Lower leg skin (tissue), 4 donors: Measurements from ENCODE around the gene CRTC3. TPM values are rescaled to one million over a fixed set of nuclear protein-coding genes. Genes with fewer than 3 reads are reported as not detected.
A peak's percentile ranks its signal among the peaks of the same experiment; 100 is the strongest.

Experiments used
- DNase-seq, 2 donors: peaks; one replicate each; pipeline ENCODE4 v3.0.0-alpha.2; 2019; ENCODE audit warnings: low spot score in 2 of 2
- H3K4me3 ChIP-seq: fragments of 200-600 bp; sonication (generic); 2 replicates; pipeline ENCODE4 v1.5.1; 2017; ENCODE audit warnings: mild to moderate bottlenecking, low read depth; ENCODE audit not compliant: poor library complexity, severe bottlenecking
- CTCF ChIP-seq, 3 donors: fragments of 450-650 bp; IDR thresholded peaks; one replicate each; pipeline ENCODE4 v1.5.1; 2016; ENCODE audit warnings: antibody characterized with exemption in 3 of 3, mild to moderate bottlenecking in 3 of 3, moderate library complexity in 2 of 3
- POLR2A ChIP-seq, 2 donors: fragments of 450-650 bp; IDR thresholded peaks; one replicate each; pipeline ENCODE4 v1.6.1; 2016 to 2017; ENCODE audit warnings: antibody characterized with exemption in 2 of 2, mild to moderate bottlenecking in 1 of 2, moderate library complexity in 1 of 2
- WGBS, 2 donors: methylation state at CpG; one replicate each; pipeline ENCODE4 v1.1.5; 2018; 5-methylcytosine and 5-hydroxymethylcytosine counted together
- intact Hi-C: fragments of 100-400 bp; cut with DNase I; formaldehyde crosslinking; loops from one replicate; pipeline ENCODE4 v1.15.0; 2023; ENCODE audit warnings: low total_unique reads
- total RNA-seq, 4 donors: library from RNA; depleted of rRNA; stranded (reverse); fragments of >200 nt; gene quantifications; one replicate each; pipeline ENCODE4 v1.1.0, GENCODE V29; 2016

Gene CRTC3
- total RNA-seq, 4 donors from 2014 or later, result 27.3 to 32.5 (median 28.9) TPM

- no peak overlapping the region for H3K4me3 ChIP-seq
- 78 to 79% methylated on average over 5 of the region's 5 CpGs for WGBS, 2 donors
- no peak for DNase-seq
- intact Hi-C loops, result no loop called here
- no peak for TF ChIP-seq POLR2A (IDR thresholded peaks at IDR 0.05)
- TF ChIP-seq CTCF (IDR thresholded peaks at IDR 0.05), result no peak
These were observed 87.4 kb downstream of the CRTC3 start for GRCh38 chr15:90617171-90617570.

DNA sequence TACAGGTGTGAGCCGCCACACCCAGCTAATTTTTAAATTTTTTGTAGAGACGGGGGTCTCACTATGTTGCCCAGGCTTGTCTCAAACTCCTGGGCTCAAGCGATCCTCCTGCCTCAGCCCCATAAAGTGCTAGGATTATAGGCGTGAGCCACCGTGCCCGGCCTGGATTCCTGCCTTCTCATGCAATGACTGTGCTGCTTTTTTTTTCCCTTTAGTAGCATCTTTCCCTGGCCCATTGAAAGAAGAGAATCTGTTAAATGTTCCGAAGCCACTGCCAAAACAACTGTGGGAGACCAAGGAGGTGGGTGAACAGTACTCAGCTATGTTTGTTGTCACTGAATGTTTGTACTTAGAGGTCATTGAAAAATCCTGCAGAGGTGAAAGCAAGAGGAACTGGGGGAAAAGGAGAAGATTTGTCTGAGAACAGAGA is 88.0 kb downstream of the CRTC3 start:
- DNase-seq, result no peak
- intact Hi-C loops, result no loop called here
- WGBS, 2 donors, result 77 to 83% methylated on average over 7 of the region's 7 CpGs
- H3K4me3 ChIP-seq, result no peak overlapping the region
- no peak for TF ChIP-seq POLR2A (IDR thresholded peaks at IDR 0.05)

DNA sequence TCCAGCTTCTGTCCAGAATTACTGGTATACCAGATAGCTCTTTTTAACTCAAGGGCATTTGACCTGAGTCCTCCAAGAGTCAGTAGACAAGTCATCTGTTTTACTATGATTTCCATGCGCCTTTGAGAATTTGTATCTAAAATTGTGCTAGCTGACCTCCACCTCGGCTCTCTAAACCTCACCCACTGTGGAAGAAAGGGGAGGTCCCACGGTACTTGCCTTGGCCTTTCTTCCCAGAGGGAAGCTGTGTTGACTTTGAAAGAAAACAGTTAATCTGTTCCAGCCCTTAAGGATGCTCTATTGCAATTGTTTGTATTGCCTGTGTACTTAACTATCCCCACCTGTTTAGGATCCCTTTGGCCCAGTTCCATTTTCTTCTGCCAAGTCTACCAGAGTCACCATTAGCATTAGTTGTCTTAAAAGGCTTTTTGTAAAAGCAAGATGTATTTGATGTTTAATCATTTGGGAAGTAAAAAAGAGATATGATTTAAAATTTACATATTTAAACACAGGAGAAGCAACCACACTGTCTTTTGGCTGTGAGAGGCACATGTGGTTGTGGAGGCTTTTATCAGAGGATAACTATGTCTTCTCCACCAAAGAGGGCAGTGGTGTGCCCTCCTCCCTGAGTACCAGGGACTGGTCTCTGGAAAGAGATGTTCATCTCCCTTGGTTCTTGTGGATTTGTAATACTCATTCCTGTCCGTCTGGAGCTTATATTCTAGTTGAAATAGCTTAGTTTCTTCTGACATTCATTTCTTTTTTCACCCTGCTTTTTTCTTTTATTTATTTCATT is 88.8 kb downstream of the CRTC3 start:
- 79% methylated on average over 4 of the region's 4 CpGs for WGBS, 2 donors
- TF ChIP-seq POLR2A (IDR thresholded peaks at IDR 0.05), result no peak
- intact Hi-C loops, result no loop called here
- no peak overlapping the region for H3K4me3 ChIP-seq
- DNase-seq, result peak in 1 of 2 donors; percentile 10

DNA sequence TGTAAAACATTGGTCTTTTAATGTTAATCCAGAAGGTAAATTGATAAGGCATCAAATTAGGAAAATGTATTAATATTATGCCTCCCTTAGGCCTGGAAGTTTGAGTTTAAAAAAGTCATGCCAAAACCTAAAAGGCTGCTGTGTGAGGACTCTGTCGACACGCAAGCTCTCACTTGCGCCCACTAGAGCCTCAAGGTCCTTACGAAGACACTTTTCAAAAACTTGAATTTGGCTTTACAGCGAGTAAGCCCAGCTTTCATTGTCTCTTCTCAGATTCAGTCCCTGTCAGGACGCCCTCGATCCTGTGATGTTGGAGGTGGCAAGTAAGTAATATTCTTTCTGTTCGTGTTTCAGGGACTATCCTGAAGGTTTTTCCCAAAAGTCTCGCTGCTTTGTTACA is 89.7 kb downstream of the CRTC3 start:
- DNase-seq, result no peak
- WGBS, 2 donors, result 92 to 93% methylated on average over 9 of the region's 9 CpGs
- intact Hi-C loops, result no loop called here
- H3K4me3 ChIP-seq, result no peak overlapping the region
- TF ChIP-seq CTCF (IDR thresholded peaks at IDR 0.05) (no peak), POLR2A (IDR thresholded peaks at IDR 0.05) (no peak)

DNA sequence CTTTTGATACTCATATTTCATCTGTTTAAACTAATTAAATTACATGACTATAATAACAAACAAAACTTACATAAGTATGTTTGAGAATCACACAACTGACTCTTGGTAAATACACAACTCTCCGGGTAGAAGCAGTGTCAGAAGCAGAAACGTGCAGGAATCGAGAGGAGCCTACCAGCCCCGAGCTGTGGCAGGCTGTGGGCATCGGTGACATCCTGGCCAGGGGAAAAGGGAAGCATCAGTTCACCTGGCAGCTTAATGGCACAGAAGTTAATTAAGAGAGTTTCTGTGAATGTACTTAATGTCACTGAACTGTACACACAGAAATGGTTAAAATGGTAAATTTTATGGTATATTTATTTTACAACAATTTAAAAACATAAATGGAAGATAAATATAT is 90.2 kb downstream of the CRTC3 start:
- no peak overlapping the region for H3K4me3 ChIP-seq
- TF ChIP-seq CTCF (IDR thresholded peaks at IDR 0.05), result no peak
- no peak for TF ChIP-seq POLR2A (IDR thresholded peaks at IDR 0.05)
- WGBS, 2 donors, result 86 to 90% methylated on average over 5 of the region's 5 CpGs
- intact Hi-C loops, result no loop called here
- DNase-seq, result no peak

GRCh38 chr15:90620379-90621067 is 90.8 kb downstream of the CRTC3 start:
- intact Hi-C loops, result no loop called here
- no peak for DNase-seq
- WGBS, 2 donors, result 77 to 78% methylated on average over 13 of the region's 13 CpGs
- TF ChIP-seq POLR2A (IDR thresholded peaks at IDR 0.05), result no peak
- no peak for TF ChIP-seq CTCF (IDR thresholded peaks at IDR 0.05)
- H3K4me3 ChIP-seq, result no peak overlapping the region
